ENCODE data around the gene OTOG.
A peak's percentile ranks its signal among the peaks of the same experiment; 100 is the strongest.

Gene OTOG, protein sequence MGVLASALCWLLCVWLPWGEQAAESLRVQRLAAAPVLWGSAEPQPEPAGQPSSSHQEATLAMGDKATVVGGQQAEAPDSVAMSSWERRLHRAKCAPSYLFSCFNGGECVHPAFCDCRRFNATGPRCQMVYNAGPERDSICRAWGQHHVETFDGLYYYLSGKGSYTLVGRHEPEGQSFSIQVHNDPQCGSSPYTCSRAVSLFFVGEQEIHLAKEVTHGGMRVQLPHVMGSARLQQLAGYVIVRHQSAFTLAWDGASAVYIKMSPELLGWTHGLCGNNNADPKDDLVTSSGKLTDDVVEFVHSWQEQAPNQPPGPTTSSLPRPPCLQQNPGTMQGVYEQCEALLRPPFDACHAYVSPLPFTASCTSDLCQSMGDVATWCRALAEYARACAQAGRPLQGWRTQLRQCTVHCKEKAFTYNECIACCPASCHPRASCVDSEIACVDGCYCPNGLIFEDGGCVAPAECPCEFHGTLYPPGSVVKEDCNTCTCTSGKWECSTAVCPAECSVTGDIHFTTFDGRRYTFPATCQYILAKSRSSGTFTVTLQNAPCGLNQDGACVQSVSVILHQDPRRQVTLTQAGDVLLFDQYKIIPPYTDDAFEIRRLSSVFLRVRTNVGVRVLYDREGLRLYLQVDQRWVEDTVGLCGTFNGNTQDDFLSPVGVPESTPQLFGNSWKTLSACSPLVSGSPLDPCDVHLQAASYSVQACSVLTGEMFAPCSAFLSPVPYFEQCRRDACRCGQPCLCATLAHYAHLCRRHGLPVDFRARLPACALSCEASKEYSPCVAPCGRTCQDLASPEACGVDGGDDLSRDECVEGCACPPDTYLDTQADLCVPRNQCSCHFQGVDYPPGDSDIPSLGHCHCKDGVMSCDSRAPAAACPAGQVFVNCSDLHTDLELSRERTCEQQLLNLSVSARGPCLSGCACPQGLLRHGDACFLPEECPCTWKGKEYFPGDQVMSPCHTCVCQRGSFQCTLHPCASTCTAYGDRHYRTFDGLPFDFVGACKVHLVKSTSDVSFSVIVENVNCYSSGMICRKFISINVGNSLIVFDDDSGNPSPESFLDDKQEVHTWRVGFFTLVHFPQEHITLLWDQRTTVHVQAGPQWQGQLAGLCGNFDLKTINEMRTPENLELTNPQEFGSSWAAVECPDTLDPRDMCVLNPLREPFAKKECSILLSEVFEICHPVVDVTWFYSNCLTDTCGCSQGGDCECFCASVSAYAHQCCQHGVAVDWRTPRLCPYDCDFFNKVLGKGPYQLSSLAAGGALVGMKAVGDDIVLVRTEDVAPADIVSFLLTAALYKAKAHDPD (N-terminal part only)

GRCh38 chr11:17547051-17547577 lies at the start of gene OTOG:
Gene OTOG (plus strand): TSS chr11:17547259. CDS start chr11:17547373, 114 bp downstream.
- DNase-seq: no peak

DNA sequence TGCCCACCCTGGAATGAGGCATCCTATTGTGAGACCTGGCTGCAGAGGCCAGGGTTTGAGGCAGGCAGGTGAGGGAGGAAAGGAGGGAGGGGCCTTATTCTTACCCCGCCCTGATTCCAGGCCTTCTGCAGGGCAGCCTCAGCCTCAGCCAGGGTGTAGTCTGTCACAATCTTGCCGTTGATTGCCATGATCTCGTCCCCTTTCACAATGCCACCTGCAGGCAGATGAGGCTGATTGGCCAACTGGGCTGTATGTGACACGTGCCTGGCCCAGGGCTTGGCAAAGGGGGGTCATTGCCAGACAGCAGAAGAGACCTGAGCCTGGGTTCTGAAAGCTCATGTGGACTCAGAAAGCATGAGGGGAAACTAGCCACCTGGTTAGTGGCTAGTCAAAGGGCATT lies 49.0 kb upstream of the OTOG start:
- DNase-seq: no peak

DNA sequence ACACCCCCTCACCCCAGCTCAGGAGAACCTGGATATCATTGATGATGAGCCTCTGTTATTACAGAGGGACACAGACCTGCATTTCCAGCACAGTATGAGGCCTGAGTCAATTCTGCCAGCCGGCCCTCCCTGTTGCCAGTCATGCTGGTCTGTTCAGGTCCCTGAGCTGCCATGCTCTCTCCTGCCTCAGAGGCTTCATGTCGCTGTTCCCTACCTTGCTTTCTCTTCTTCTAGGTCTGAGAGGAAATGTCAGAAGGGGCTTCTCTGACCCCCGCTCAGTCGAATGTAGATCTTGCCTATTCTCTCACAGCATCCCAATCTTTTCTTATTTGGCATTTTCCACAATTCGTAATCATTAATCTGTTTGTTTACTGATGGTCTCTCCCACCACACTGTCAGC lies 48.6 kb upstream of the OTOG start:
- no peak for DNase-seq

- DNase-seq: no peak
Observed at GRCh38 chr11:17500673-17501072, 46.4 kb upstream of the OTOG start.

- no peak for DNase-seq
Observed at GRCh38 chr11:17502630-17503029, 44.4 kb upstream of the OTOG start.

DNA sequence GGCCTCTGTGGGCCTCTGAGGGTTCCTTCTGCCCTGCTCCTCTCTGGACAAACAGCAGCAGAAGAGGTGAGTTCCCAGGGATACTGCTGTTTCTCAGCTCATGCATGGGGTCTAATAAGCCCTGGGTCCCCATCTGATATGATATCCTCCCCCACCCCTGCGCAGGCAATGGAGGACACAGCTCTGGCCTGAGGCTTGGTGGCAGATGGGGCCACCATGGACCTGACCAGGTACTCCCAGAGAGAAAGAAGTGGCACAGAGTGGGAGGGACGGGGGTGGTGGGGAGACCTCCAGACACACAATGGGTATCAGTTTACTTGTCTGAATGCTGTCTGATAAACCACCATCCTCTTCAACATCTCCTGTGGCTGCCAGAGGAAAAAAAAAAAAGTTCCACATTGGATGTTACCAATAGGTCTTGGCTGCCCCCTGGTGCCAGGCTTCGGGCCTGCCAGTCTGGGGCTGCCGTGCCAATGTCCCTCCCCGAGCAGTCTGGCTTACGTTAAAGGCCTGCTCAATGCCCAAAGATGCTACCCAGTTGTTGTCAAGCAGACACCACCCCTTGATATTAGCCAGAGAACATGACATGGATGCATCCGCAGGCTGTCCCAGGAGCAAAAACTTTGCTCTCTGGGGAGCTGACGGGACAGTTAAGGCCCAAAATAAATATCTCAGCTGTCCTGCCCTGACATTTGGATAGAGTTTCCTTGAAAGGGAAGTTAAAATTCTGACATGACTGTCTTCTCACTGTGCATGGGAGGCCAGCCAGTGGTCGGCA lies 42.5 kb upstream of the OTOG start:
- DNase-seq: peak; percentile 79

GRCh38 chr11:17505146-17505545 lies 41.9 kb upstream of the OTOG start:
- DNase-seq: no peak

DNA sequence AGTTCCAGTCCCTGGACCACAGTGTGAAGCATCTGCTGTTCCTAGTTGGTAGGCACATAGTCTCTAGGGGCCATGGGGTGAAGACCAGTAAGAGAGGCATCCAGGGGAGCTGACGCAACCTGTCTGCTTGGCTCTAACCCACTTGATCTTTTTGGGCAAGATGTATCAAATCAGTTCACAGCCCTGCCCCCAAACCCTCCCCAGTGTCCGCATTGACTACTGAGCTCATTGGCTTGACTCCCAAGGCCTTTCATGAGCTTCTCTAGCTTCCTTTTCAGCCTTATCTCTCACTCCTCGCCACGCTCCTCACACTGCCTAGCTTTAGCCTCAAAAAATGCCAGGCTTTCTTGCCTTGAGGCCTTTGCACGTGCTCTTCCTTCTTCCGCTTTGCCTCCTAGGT lies 40.7 kb upstream of the OTOG start:
- no peak for DNase-seq

GRCh38 chr11:17506942-17507341 lies 40.1 kb upstream of the OTOG start:
- DNase-seq: no peak

DNA sequence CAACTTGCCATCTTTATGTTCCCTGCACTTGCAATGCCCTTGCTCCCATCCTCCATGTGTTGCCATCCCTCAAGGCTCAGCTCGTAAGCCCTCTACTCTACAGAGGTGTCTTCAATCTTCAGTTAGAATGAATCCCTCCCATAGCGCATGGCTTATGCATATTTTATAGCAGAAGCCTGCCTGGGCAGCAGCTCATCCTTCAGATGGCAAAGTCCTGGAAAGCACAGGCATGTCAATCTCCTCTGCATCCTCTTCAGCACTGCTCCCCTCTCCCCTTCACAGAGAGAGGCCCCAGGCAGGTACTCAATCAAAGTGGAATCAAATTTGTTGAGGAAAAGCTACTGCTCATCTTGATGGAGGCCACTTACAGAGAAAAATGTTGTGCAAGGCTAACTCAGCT lies 39.3 kb upstream of the OTOG start:
- DNase-seq: no peak

GRCh38 chr11:17508306-17508705 lies 38.8 kb upstream of the OTOG start:
- DNase-seq: no peak

DNA sequence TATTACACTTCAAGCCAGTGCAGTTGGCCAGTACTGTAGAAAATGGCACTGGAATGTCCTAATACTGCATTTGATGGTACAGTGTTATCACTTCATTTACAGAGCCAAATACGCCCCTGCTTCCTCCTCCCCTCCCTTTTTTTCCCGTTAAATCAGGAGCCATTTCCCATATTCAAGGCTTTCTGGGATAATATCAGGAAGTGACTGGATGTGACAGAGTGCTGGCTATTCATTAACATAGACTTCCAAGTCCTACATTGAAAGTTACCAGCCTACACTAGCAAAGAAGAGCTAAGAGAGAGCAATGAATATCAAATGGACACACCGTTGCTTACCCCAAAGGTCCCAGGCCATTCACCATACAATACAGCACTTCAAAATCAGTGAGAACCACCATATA lies 38.3 kb upstream of the OTOG start:
- no peak for DNase-seq

- no peak for DNase-seq
Observed at GRCh38 chr11:17510507-17511206, 36.4 kb upstream of the OTOG start.

- DNase-seq: no peak
Observed at GRCh38 chr11:17511571-17511970, 35.5 kb upstream of the OTOG start.

- no peak for DNase-seq
Observed at GRCh38 chr11:17512101-17512500, 35.0 kb upstream of the OTOG start.

DNA sequence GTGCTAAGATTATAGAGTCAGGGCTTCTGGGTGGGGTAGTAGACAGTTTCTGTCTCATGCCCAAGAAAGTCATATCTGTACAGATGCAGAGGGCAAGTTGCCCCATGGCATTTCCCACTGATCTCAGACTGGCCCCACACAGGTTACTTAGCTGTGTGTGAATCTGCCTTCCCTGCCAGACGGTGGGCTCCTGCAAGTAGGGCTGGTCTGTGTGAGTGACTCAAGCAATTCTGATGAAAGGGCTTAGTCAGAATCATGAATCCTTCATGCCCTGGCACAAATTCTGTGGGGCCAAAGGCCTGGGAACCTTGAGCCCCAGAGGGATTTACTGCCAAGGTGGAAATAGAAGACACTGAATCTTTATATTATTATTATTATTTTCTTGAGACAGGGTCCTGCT lies 33.2 kb upstream of the OTOG start:
- no peak for DNase-seq

GRCh38 chr11:17514476-17514875 lies 32.6 kb upstream of the OTOG start:
- DNase-seq: no peak

- DNase-seq: no peak
Observed at GRCh38 chr11:17515443-17516176, 31.4 kb upstream of the OTOG start.

GRCh38 chr11:17516551-17517150 lies 30.4 kb upstream of the OTOG start:
- no peak for DNase-seq

DNA sequence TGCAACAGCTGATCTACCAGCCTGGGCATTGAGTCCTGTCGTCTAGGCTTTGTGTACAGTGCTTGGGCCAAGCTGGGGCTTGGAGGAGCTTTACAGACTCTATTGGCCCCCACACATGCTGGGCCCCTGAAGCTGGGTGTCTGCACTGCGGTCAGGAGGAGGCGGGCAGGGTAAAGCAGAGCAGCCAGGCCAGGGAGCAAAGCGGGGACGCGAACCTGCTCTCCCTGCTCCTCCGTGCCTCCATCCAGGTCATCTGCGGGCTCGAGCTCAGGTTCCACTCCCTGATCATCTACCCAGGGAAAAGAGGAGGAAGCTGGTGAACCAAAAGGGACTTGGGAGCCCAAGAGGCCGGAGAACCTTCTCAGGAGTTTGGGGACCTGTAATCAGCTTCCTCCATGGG lies 29.9 kb upstream of the OTOG start:
- DNase-seq: no peak
